Natural killer cell treated with Interleukin-12 subunit alpha and Interleukin-12 subunit beta and Interleukin-15 and Interleukin-18, amount 100 ng/mL, for 72 hours (primary cell): ENCODE results near the gene C19orf25. TPM values are rescaled to one million over a fixed set of nuclear protein-coding genes. Genes with fewer than 3 reads are reported as not detected.

Experiments
- ATAC-seq, 2 donors: fragments of 150-1000 bp; cut with Tn5 transposase in 1 of 2; sonication (Bioruptor Pico), chemical (Tn5 transposase) in 1 of 2; 2 replicates each; pipeline ENCODE4 v1.10.0; 2021
- DNase-seq: peaks from one replicate; pipeline ENCODE4 v3.0.0; 2022; ENCODE audit warnings: low spot score
- H3K27ac Mint-ChIP-seq, 2 donors: 1 replicate in 1 of 2; 2 replicates in 1 of 2; pipeline ENCODE4 v1.8.0; 2022; ENCODE audit warnings: mixed read lengths in 2 of 2, mild to moderate bottlenecking in 1 of 2, moderate library complexity in 1 of 2
- H3K27me3 Mint-ChIP-seq, 2 donors: 1 replicate in 1 of 2; 2 replicates in 1 of 2; pipeline ENCODE4 v1.8.0; 2022; ENCODE audit warnings: mixed read lengths in 2 of 2
- H3K36me3 Mint-ChIP-seq: one replicate; pipeline ENCODE4 v1.8.0; 2022; ENCODE audit warnings: mixed read lengths
- H3K4me1 Mint-ChIP-seq, 2 donors: 1 replicate in 1 of 2; 2 replicates in 1 of 2; pipeline ENCODE4 v1.8.0; 2022; ENCODE audit warnings: low read depth in 2 of 2, mixed read lengths in 2 of 2, mild to moderate bottlenecking in 1 of 2
- H3K4me3 Mint-ChIP-seq: one replicate; pipeline ENCODE4 v1.8.0; 2022; ENCODE audit warnings: mixed read lengths
- H3K9me3 Mint-ChIP-seq: 2 replicates; pipeline ENCODE4 v1.8.0; 2022; ENCODE audit warnings: mixed read lengths
- total RNA-seq, 2 donors: library from RNA; stranded (reverse); gene quantifications; one replicate each; pipeline ENCODE4 v1.2.3, GENCODE V29; 2022

Gene C19orf25
- total RNA-seq, 2 donors from 2014 or later, result 45.1 to 58.4 TPM

- no peaks in the 10 kb centered on the region for H3K36me3 Mint-ChIP-seq
- H3K4me1 Mint-ChIP-seq, result peaks cover 0 to 4% of the 10 kb centered on the region in 2 donors
- no peaks in the 10 kb centered on the region for H3K9me3 Mint-ChIP-seq
- ATAC-seq, result no peak
- no peak overlapping the region for H3K27ac Mint-ChIP-seq
- DNase-seq, result no peak
- H3K4me3 Mint-ChIP-seq, result no peak overlapping the region
- H3K27me3 Mint-ChIP-seq, result no peaks in the 10 kb centered on the region
Observed at GRCh38 chr19:1428738-1429391, 50.1 kb downstream of the C19orf25 start.

- no peak for DNase-seq
- no peaks in the 10 kb centered on the region for H3K9me3 Mint-ChIP-seq
- peaks cover 0 to 7% of the 10 kb centered on the region in 2 donors for H3K4me1 Mint-ChIP-seq
- no peak for ATAC-seq
- H3K4me3 Mint-ChIP-seq, result no peak overlapping the region
- peaks cover 12% of the 10 kb centered on the region for H3K36me3 Mint-ChIP-seq
- H3K27ac Mint-ChIP-seq, result no peak overlapping the region
- no peaks in the 10 kb centered on the region for H3K27me3 Mint-ChIP-seq
Observed at GRCh38 chr19:1427221-1427920, 51.6 kb downstream of the C19orf25 start.

GRCh38 chr19:1426736-1427135 is 52.3 kb downstream of the C19orf25 start:
- Mint-ChIP-seq H3K4me1 (peaks cover 0 to 7% of the 10 kb centered on the region in 2 donors), H3K27me3 (no peaks in the 10 kb centered on the region), H3K4me3 (no peak overlapping the region), H3K9me3 (no peaks in the 10 kb centered on the region), H3K36me3 (peaks cover 12% of the 10 kb centered on the region), H3K27ac (no peak overlapping the region)
- DNase-seq (no peak), ATAC-seq (no peak)

- no peak for DNase-seq
- ATAC-seq, result no peak
- no peak overlapping the region for H3K4me3 Mint-ChIP-seq
- peaks cover 12% of the 10 kb centered on the region for H3K36me3 Mint-ChIP-seq
- H3K4me1 Mint-ChIP-seq, result peaks cover 0 to 7% of the 10 kb centered on the region in 2 donors
- H3K9me3 Mint-ChIP-seq, result no peaks in the 10 kb centered on the region
- H3K27ac Mint-ChIP-seq, result no peak overlapping the region
- H3K27me3 Mint-ChIP-seq, result no peaks in the 10 kb centered on the region
Observed at GRCh38 chr19:1425902-1426301, 53.1 kb downstream of the C19orf25 start.

- Mint-ChIP-seq H3K4me3 (no peak overlapping the region), H3K4me1 (peaks cover 0 to 7% of the 10 kb centered on the region in 2 donors), H3K27ac (no peak overlapping the region), H3K9me3 (no peaks in the 10 kb centered on the region), H3K27me3 (no peaks in the 10 kb centered on the region), H3K36me3 (peaks cover 12% of the 10 kb centered on the region)
- ATAC-seq (no peak), DNase-seq (no peak)
Observed at GRCh38 chr19:1425102-1425837, 53.7 kb downstream of the C19orf25 start.

GRCh38 chr19:1424192-1424955 is 54.6 kb downstream of the C19orf25 start:
- H3K4me3 Mint-ChIP-seq, result no peak overlapping the region
- H3K27ac Mint-ChIP-seq, result no peak overlapping the region
- H3K4me1 Mint-ChIP-seq, result peaks cover 0 to 8% of the 10 kb centered on the region in 2 donors
- DNase-seq, result no peak
- no peak for ATAC-seq
- H3K36me3 Mint-ChIP-seq, result peaks cover 15% of the 10 kb centered on the region
- no peaks in the 10 kb centered on the region for H3K9me3 Mint-ChIP-seq
- H3K27me3 Mint-ChIP-seq, result no peaks in the 10 kb centered on the region

- Mint-ChIP-seq H3K36me3 (peaks cover 16% of the 10 kb centered on the region), H3K27ac (no peak overlapping the region)
- no peak for ATAC-seq
Observed at GRCh38 chr19:1423436-1424191, 55.4 kb downstream of the C19orf25 start.

More at GRCh38 chr19:1423436-1424191, 55.4 kb downstream of the C19orf25 start:
- Mint-ChIP-seq H3K9me3 (no peaks in the 10 kb centered on the region), H3K4me3 (no peak overlapping the region), H3K27me3 (no peaks in the 10 kb centered on the region), H3K4me1 (peaks cover 0 to 10% of the 10 kb centered on the region in 2 donors)
- no peak for DNase-seq

Other genes starting within 250 kb of the C19orf25 start
- gene CBARP, start 241.2 kb downstream of the C19orf25 start, total RNA-seq, result under 1 TPM in 1 of 2 donors, not detected in 1; 0.28 TPM
- gene ATP5F1D, start 237.5 kb downstream of the C19orf25 start, total RNA-seq, result 100 to 1,000 TPM; 163 to 215 TPM
- gene MIDN, start 230.6 kb downstream of the C19orf25 start, total RNA-seq, result 10 to 100 TPM; 85.9 to 88.3 TPM
- gene CIRBP, start 209.9 kb downstream of the C19orf25 start, total RNA-seq, result 100 to 1,000 TPM; 226 to 251 TPM
- gene FAM174C, start 203.7 kb downstream of the C19orf25 start, total RNA-seq, result 10 to 100 TPM; 59.5 to 94.2 TPM
- gene EFNA2, start 193.3 kb downstream of the C19orf25 start, total RNA-seq, result not detected
- 10 to 100 TPM; 89.1 to 89.5 TPM for gene NDUFS7, start 95.3 kb downstream of the C19orf25 start, total RNA-seq
- gene GAMT, start 77.7 kb downstream of the C19orf25 start, total RNA-seq, result 10 to 100 TPM in 1 of 2 donors, 1 to 10 TPM in 1; 5.2 to 15.6 TPM
- gene DAZAP1, start 71.6 kb downstream of the C19orf25 start, total RNA-seq, result 100 to 1,000 TPM; 233 to 282 TPM
- 1,000 to 10,000 TPM in 1 of 2 donors, 100 to 1,000 TPM in 1; 757 to 1,081 TPM for gene RPS15, start 40.8 kb downstream of the C19orf25 start, total RNA-seq
- gene APC2, start 29.1 kb downstream of the C19orf25 start, total RNA-seq, result under 1 TPM; 0.05 to 0.17 TPM
- 1 to 10 TPM; 1.2 to 2.3 TPM for gene PCSK4, start 11.1 kb upstream of the C19orf25 start, total RNA-seq
- gene REEP6, start 12.0 kb upstream of the C19orf25 start, total RNA-seq, result 1 to 10 TPM; 1.7 to 3.2 TPM
- 1 to 10 TPM; 1.2 to 1.8 TPM for gene ADAMTSL5, start 33.8 kb upstream of the C19orf25 start, total RNA-seq
- gene PLK5, start 44.9 kb upstream of the C19orf25 start, total RNA-seq, result not detected
- 1 to 10 TPM; 6.8 to 7.4 TPM for gene MEX3D, start 89.1 kb upstream of the C19orf25 start, total RNA-seq
- 100 to 1,000 TPM in 1 of 2 donors, 10 to 100 TPM in 1; 92.5 to 233 TPM for gene MBD3, start 113.7 kb upstream of the C19orf25 start, total RNA-seq
- gene UQCR11, start 126.2 kb upstream of the C19orf25 start, total RNA-seq, result 100 to 1,000 TPM; 179 to 184 TPM
- 10 to 100 TPM; 60.4 to 87.9 TPM for gene TCF3, start 173.4 kb upstream of the C19orf25 start, total RNA-seq